HepG2 (cell line): Measurements from ENCODE around the gene ERLEC1.

Experiments used
- ZNF335 ChIP-seq: sonication (generic); formaldehyde crosslinking; IDR thresholded peaks from 2 replicates; pipeline ENCODE4 v1.4.0; 2020; ENCODE audit warnings: missing genetic modification reagents
- TF ChIP-seq, protein P1 (sequence below): sonication (generic); formaldehyde crosslinking; IDR thresholded peaks from 2 replicates; pipeline ENCODE4 v1.4.0; 2020; ENCODE audit warnings: missing genetic modification reagents, borderline replicate concordance

DNA sequence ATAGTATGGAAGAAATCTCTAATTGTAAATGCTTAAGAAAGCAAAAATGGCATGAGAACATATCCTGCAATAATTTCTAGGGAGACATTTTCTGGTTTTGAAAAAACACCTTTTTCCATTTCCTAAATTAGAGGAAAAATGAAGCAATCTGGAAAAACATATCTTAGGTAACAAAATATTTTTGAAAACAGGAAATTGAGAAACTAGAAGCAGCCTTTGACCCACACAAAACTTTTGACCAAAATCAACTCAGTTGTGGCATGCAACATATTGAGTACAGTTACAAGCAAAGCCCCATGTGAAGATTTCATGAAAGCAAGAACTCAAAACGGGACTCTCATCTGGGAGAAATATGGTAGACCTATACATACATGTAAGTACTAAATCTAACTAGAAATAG lies 47.8 kb upstream of the ERLEC1 start:
- TF ChIP-seq, protein P1, sequence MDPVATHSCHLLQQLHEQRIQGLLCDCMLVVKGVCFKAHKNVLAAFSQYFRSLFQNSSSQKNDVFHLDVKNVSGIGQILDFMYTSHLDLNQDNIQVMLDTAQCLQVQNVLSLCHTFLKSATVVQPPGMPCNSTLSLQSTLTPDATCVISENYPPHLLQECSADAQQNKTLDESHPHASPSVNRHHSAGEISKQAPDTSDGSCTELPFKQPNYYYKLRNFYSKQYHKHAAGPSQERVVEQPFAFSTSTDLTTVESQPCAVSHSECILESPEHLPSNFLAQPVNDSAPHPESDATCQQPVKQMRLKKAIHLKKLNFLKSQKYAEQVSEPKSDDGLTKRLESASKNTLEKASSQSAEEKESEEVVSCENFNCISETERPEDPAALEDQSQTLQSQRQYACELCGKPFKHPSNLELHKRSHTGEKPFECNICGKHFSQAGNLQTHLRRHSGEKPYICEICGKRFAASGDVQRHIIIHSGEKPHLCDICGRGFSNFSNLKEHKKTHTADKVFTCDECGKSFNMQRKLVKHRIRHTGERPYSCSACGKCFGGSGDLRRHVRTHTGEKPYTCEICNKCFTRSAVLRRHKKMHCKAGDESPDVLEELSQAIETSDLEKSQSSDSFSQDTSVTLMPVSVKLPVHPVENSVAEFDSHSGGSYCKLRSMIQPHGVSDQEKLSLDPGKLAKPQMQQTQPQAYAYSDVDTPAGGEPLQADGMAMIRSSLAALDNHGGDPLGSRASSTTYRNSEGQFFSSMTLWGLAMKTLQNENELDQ = no peak
- no peak for TF ChIP-seq ZNF335
